Panc1 (cell line): ENCODE measurements around the gene TTF2. TPM values are rescaled to one million over a fixed set of nuclear protein-coding genes. Genes with fewer than 3 reads are reported as not detected.

Source experiments
- ATAC-seq: fragments of 200-7000 bp; cut with Tn5 transposase; 2 replicates; pipeline ENCODE4 v1.9.1; 2020; ENCODE audit warnings: mild to moderate bottlenecking, moderate library complexity
- BruUV-seq: library from RNA; stranded (reverse); fragments of 400-500 nt; replicated peaks from 2 replicates; lab custom pipeline; 2021; lab: Mats Ljungman, UMichigan
- CTCF ChIA-PET: fragments of 300-600 bp; sonication (Branson Sonifier 250); formaldehyde crosslinking; loops from one replicate; lab custom pipeline; 2022; ENCODE audit warnings: antibody characterized with exemption; lab: Charles Lee
- POLR2A ChIA-PET: fragments of 300-600 bp; sonication (Branson Sonifier 250); formaldehyde crosslinking; loops from one replicate; lab custom pipeline; 2022; ENCODE audit warnings: antibody characterized with exemption; lab: Charles Lee
- DNase-seq: peaks from one replicate; pipeline ENCODE4 v3.0.0-alpha.2; 2010; ENCODE audit warnings: low read depth, low spot score
- H3K27ac ChIP-seq: 2 replicates; pipeline ENCODE4 v1.5.1; 2011; ENCODE audit warnings: mild to moderate bottlenecking, low read length, inconsistent platforms
- H3K27me3 ChIP-seq: fragments of 200-500 bp; sonication (Bioruptor generic); 2 replicates; pipeline ENCODE4 v1.6.0; 2014; ENCODE audit warnings: low read length, inconsistent platforms; ENCODE audit not compliant: control insufficient read depth, insufficient read depth
- H3K36me3 ChIP-seq: fragments of 200-500 bp; sonication (Bioruptor generic); 2 replicates; pipeline ENCODE4 v1.5.1; 2014; ENCODE audit warnings: inconsistent platforms, mild to moderate bottlenecking, low read length, moderate library complexity; ENCODE audit not compliant: control insufficient read depth, insufficient read depth
- H3K4me1 ChIP-seq: 2 replicates; pipeline ENCODE4 v1.5.1; 2011; ENCODE audit warnings: inconsistent platforms, mild to moderate bottlenecking, low read length, moderate library complexity; ENCODE audit not compliant: control insufficient read depth, insufficient read depth
- H3K4me3 ChIP-seq, 2 experiments: 2 replicates each; pipeline ENCODE4 v1.5.1; 2011 to 2012; ENCODE audit warnings: low read depth in 2 of 2, low read length in 2 of 2, mild to moderate bottlenecking in 2 of 2, inconsistent platforms in 1 of 2, moderate library complexity in 1 of 2
- H3K9me3 ChIP-seq: fragments of 200-500 bp; sonication (Bioruptor generic); 2 replicates; pipeline ENCODE4 v1.5.1; 2014; ENCODE audit warnings: low read depth, mild to moderate bottlenecking, inconsistent platforms, low read length, moderate library complexity; ENCODE audit not compliant: control insufficient read depth, insufficient read depth
- POLR2AphosphoS5 ChIP-seq: IDR thresholded peaks from 2 replicates; pipeline ENCODE4 v1.6.1; 2012; ENCODE audit warnings: mild to moderate bottlenecking, low read depth, low read length, moderate library complexity
- REST ChIP-seq, 2 experiments: IDR thresholded peaks; 2 replicates each; pipeline ENCODE4 v1.6.1; 2011 to 2012; ENCODE audit warnings: low read depth in 2 of 2, control low read depth in 1 of 2, low read length in 1 of 2, mild to moderate bottlenecking in 1 of 2, moderate library complexity in 1 of 2; ENCODE audit not compliant: insufficient read depth in 1 of 2
- SIN3A ChIP-seq: IDR thresholded peaks from 2 replicates; pipeline ENCODE4 v1.6.1; 2012; ENCODE audit warnings: low read depth, mild to moderate bottlenecking, low read length, moderate library complexity, borderline replicate concordance; ENCODE audit not compliant: insufficient read depth
- TCF7L2 ChIP-seq: IDR thresholded peaks from 2 replicates; pipeline ENCODE4 v1.6.1; 2011; ENCODE audit warnings: mild to moderate bottlenecking, low read depth, low read length, inconsistent platforms
- in situ Hi-C: cut with HindIII; loops from 2 replicates; pipeline ENCODE4 v1.10.0; 2016; ENCODE audit warnings: low sequenced_read_pairs, low pct_unique_long_range_greater_than_20kb
- intact Hi-C: fragments of 100-400 bp; cut with micrococcal nuclease; formaldehyde crosslinking; loops from one replicate; pipeline ENCODE4 v1.10.0; 2022; ENCODE audit not compliant: unreplicated experiment
- total RNA-seq: library from RNA; stranded (reverse); gene quantifications from one replicate; pipeline ENCODE4 v1.2.1, GENCODE V29; 2021; ENCODE audit not compliant: unreplicated experiment
- TF ChIP-seq, protein P1 (sequence below): fragments of 450-650 bp; IDR thresholded peaks from 2 replicates; pipeline ENCODE4 v1.5.1; 2017; ENCODE audit warnings: mild to moderate bottlenecking

Gene TTF2
- total RNA-seq, 1 experiment from 2014 or later = 32.7 TPM

- Histone ChIP-seq H3K27me3 (no peaks in the 10 kb centered on the region), H3K9me3 (no peaks in the 10 kb centered on the region), H3K36me3 (peaks cover 3% of the 10 kb centered on the region; the same call in 1 of the 2 replicates), H3K4me1 (no peaks in the 10 kb centered on the region), H3K27ac (no peak overlapping the region), H3K4me3 (no peak overlapping the region)
- TF ChIP-seq POLR2AphosphoS5 = no peak
- TF ChIP-seq TCF7L2 = no peak
- TF ChIP-seq SIN3A = no peak
- TF ChIP-seq, protein P1, sequence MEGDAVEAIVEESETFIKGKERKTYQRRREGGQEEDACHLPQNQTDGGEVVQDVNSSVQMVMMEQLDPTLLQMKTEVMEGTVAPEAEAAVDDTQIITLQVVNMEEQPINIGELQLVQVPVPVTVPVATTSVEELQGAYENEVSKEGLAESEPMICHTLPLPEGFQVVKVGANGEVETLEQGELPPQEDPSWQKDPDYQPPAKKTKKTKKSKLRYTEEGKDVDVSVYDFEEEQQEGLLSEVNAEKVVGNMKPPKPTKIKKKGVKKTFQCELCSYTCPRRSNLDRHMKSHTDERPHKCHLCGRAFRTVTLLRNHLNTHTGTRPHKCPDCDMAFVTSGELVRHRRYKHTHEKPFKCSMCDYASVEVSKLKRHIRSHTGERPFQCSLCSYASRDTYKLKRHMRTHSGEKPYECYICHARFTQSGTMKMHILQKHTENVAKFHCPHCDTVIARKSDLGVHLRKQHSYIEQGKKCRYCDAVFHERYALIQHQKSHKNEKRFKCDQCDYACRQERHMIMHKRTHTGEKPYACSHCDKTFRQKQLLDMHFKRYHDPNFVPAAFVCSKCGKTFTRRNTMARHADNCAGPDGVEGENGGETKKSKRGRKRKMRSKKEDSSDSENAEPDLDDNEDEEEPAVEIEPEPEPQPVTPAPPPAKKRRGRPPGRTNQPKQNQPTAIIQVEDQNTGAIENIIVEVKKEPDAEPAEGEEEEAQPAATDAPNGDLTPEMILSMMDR = no peak
- TF ChIP-seq REST (IDR thresholded peaks at IDR 0.05; ENCODE audit: insufficient read depth in 1 of 2, low read depth in 2 of 2, low read length in 1 of 2) = no peak
- CTCF ChIA-PET = no interaction called here
- in situ Hi-C loops = no loop called here
- POLR2A ChIA-PET = no interaction called here
- no peak for DNase-seq
- BruUV-seq = no TSS peak
- ATAC-seq = no peak
- intact Hi-C loops = no loop called here
These were observed 36.9 kb downstream of the TTF2 start for GRCh38 chr1:117096951-117097408.

DNA sequence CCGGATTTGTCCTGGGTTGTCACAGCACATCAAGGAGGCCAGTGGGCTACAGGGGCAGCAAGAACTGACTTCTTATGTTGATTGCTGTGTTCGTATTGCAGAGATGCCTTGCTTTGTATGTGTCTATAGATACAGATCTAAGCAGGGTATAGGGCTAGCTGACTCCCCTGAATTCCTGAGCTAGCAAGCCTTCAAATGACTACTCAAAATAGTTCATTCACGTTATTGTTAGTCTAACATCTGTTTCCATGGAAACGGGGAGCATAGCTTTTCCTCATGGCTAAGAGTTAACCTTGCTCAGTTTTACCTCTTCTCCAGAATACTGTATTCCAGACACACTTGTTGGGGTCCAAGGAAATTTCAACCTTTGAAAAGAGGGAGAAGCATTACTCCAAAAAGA is 37.3 kb downstream of the TTF2 start:
- ChIA-PET POLR2A (no interaction called here), CTCF (no interaction called here)
- Histone ChIP-seq H3K27ac (no peak overlapping the region), H3K4me1 (no peaks in the 10 kb centered on the region), H3K4me3 (no peak overlapping the region), H3K36me3 (peaks cover 3% of the 10 kb centered on the region; the same call in 1 of the 2 replicates), H3K9me3 (no peaks in the 10 kb centered on the region), H3K27me3 (no peaks in the 10 kb centered on the region)
- ATAC-seq = no peak
- DNase-seq = no peak
- in situ Hi-C loops = no loop called here
- intact Hi-C loops = no loop called here
- TF ChIP-seq POLR2AphosphoS5 (no peak), REST (IDR thresholded peaks at IDR 0.05; ENCODE audit: insufficient read depth in 1 of 2, low read depth in 2 of 2, low read length in 1 of 2) (no peak), SIN3A (no peak), TCF7L2 (no peak)
- TF ChIP-seq, protein P1 = no peak
- BruUV-seq = no TSS peak
